NCI-H345 treated with DMSO at 0.1 percent for 48 hours (cell line): ENCODE data around the gene DGKD.
A peak's percentile ranks its signal among the peaks of the same experiment; 100 is the strongest.

Source experiments
- DNase-seq: peaks from one replicate; lab custom pipeline; 2025; ENCODE audit not compliant: unreplicated experiment; lab: John Stamatoyannopoulos, UW

The DGKD gene

DNA sequence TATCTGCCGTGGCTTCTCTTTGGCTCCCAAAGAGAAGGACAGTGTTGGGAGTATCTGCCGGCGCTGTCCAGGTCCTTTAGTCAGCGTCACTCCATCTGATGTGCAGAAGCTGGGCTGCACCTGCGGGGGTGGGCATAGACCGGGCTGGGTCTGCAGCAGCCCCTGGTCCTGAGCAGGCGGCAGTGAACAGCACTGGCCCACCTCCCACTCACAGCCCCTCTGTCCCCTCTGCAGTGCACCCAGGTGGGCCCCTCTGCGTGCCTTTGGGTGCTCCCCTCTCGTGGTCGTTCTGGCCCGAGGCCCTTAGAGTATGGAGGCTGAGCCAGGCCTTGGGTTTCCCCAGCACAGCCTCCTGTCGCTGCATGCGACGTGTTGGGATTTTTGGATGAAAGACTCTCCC, 116.5 kb downstream of the DGKD start:
- DNase-seq, result no peak

DNA sequence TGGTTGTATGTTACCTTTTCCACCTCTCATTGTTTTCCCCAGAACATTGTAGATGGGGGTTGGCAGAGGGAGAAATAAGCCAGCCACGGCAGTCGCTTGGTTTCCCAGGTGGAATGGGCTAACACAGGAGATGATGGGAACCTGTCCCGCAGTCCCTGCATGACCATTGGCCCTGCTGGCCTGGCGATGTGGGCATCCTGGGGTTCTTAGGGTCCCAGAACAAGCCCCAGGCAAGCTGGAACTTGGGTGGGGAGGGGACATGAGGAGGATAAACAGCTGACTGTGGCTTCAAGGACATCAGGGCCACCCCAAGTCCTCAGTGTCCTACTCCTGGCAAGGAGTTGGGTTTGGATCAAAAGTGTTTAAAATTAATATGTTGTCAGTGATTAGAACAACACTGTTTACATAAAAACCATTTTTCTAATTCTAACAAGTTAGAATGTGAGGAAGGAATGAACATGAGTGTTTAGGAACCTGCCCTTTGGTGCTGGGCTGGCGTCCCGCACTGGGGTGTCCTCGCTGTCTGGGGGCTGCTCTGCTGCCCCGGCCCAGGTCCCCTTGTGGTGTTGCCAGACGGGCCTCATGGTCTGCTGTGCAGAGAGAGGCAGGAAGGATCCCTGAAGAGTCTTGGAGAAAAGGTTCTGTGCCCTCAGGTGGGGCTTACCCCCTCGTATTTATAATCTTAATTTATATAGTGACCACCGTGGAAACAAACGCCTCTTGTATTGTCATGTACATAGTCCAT, 117.2 kb downstream of the DGKD start:
- DNase-seq, result no peak

DNA sequence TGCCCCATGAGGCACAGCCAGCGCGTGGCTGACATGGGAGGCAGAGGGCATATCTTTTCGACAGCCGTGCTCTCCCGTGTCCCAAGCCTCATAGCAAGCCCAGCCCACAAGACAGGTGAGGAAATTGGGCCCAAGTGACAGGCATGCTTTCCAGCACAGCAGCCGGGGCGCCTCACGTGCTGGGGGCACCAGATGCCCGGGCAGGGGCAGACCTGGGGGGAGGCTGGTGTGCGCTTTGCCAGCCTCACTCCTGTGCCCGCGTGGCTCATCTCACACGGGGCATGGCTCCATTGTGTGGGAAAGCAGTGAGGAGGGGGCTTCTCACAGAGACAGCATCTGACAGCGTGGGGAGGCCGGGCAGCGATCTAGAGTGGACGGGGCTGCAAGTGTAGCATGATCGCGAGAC, 119.1 kb downstream of the DGKD start:
- DNase-seq, result no peak

DNA sequence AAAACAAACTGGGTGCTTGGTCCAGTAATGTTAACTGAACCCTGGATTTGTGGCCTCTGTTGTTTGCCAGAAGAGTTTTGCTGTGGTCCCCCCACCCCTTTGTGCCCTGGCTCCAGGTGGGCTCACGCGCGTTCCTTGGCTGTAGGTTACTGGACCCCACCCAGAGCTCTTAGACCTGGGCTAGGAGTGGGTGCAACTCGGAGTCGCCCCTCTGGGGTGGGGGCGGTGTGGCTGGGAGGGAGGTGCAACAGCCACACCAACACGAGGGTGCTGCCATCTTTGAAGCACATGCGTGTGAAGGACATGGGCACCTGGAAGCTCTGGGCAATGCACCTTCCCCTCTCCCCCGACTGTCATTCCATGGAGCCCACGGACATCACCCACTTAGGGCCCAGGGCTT, 119.6 kb downstream of the DGKD start:
- no peak for DNase-seq

GRCh38 chr2:233474308-233475160, 120.2 kb downstream of the DGKD start:
- no peak for DNase-seq

DNA sequence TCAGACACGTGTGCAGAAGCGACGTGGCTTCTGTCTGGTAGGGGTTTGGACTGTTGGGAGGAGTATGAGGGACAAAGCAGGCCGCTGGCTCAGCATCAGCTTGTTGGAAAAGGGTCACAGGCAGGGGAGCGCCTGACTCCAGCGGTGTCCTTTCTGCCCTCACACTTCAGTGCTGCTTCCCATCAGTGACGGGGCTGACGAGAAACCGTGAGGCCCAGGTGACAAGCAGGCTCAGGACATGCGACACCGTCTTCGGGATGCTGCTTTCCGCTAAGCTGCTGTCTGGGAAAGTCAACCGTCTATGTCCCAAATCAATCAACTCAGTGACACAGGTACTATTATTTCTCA, 121.7 kb downstream of the DGKD start:
- DNase-seq, result no peak

DNA sequence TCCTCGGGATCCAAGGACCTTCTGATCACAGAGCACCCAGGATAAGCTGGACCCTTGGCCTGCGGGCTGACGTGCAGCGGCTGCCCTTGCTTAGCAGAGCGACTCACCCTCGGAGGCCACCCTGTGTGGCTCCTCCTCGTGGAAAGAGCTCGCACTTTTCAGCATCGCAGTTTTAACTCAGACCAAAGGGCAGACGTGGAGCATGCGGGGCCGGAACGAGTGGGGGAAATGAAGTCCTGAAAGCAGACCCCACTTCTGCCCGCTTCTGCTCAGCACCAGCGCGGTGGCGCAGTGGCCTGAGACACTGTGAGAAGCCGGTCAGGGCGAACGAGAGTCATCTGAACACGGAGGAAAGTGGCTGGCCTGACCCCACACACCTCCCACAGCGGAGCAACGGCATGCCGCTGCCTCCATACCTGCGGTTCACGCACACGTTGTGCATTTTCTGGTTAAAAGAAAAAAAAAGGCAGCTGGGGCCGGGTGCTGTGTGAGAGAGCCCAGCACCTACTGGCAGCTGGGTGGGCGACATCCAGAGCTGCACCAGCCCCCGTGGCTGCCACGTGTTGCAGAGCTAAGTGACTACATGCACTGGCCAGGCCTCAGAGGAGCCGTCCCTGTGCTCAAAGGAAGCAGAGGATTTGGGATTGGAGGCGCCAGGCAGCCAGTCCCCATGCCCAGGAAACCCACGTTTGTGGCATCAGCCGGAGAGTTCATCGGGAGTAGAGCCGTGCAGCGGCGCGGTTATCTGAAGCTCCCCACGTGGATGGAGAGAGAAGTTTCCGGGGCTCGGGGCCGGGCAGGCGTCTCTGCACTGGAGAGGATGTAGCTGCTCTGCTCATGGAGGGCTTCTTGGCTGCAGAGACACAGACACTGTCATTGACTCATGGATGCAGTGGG, 122.6 kb downstream of the DGKD start:
- DNase-seq, result no peak

- DNase-seq, result no peak
These were observed 123.5 kb downstream of the DGKD start for GRCh38 chr2:233477548-233478433.

- DNase-seq, result no peak
These were observed 125.6 kb downstream of the DGKD start for GRCh38 chr2:233479616-233480489.

DNA sequence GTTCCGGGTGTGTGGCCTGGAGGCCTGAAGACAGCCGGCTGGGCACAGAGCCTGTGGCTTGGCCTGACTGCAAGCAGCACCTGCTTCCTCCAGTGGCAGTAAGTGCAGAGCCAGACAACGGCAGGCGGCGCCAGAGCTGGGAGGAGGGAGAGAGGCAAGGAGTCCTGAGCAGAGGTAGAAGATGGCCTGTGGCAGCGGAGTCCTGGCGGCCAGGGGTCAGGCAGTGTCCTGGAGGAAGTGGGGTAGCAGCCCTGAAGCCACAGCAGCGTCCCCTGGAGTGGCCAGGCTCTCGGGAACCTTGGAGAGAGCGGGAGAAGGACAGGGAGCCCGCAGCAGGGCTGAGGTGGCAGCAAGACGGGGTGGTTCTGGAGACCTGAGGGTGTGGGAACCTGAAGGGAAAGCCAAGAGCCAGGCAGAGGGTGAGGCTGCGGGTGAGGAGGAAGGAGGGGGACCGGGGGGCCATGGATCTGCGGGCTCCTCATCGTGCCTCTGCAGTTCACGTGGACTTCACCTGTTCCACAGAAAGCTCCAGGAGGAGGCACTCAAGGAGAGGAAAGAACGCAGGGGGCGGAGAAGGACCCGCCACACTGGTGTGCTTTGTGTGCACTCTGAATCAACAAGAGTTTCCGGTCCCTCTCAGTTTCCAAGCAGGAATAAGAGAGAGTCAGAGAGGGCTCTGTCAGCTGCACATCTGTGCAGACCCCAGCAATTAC, 126.4 kb downstream of the DGKD start:
- DNase-seq, result peak; percentile 3

DNA sequence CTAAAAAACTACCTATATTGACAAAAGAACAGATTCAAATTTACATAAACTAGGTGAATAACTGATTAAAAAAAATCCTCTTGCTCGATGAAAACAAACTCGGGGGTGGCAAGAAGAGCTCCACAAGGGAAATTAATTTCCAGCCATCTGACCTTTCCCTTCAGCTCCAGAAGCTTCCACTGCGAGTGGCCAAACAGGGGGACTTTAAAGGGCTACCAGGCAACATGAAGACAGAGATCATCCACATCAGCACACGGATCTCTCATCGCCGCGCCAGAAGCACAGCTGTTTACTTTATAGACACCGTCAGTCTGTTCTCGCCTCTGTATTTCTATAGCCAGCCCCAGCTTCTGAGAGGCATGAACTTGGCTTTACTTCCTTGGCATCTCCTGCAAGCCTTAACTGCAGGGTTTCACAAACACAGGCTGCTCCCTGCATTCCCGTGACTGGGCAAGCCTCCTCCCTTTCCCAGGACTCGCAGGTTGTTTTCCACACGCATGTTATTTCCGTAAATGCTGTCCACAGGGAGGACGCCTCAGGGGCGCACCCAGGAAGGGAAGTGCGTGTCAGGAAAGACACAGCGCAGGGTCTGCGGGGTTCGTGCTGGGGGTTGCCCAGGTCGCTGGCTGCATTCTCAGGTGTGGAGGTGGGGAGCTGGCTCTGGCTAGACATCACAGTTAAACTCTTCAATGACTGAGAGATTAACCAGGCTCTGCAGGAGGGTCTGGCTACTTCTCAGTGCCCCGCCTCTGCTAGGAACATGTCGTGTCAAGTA, 127.3 kb downstream of the DGKD start:
- no peak for DNase-seq

DNA sequence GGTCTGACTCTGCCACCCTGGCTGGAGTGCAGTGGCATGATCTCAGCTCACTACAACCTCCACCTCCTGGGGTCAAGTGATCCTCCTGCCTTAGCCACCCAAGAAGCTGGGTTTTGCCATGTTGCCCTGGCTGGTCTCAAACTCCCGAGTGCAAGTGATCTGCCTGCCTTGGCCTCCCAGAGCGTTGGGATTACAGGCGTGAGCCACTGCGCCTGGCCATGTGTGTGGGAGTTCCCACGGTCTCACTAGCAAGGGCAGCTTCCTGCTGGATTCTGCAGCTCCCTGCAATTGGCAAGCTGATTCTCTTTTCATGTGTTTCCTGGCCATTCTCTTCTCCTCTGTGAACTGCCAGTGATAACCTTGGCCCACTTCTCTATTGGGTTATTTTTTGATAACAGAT, 128.3 kb downstream of the DGKD start:
- DNase-seq, result no peak

DNA sequence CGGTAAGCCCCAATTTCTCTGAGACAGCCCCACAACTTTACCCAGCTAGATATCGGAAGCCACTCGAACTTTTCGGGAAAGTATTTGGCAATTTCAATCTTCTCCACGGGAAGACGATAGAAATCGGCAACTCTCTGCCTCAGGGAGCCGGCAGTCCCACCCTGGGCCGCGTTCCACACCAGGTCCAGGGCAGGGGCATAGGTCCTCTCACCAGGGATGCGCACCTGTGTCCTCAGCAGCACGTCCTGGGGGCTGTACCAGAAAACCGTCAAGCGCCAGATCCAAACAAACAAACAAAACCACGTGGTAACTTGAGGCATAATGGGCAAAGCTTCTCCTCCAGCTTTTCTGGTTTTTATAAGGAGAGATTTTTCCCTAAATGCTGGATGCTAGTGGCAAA, 131.4 kb downstream of the DGKD start:
- DNase-seq, result no peak

DNA sequence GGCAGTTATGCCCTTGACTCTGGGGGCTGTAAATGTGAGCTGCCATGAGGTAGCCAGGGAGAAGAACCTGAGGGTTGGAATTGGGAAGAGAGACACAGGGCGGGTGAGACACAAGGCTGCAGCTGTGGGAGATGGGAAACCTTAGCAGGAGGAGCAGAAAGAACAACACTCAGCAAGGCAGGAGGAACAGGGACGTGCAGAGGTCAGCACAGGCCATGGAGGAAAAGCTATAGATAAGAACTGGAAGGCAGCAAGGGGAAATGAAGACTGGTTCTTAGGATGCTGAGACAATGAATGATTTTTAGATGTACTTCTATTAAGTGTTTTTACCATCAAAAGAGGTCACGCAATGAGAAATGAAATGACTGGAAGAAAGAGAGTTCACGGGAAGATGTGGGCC, 132.1 kb downstream of the DGKD start:
- DNase-seq, result no peak

- DNase-seq, result no peak
These were observed 132.7 kb downstream of the DGKD start for GRCh38 chr2:233486778-233487552.

GRCh38 chr2:233487748-233488345, 133.6 kb downstream of the DGKD start:
- no peak for DNase-seq

DNA sequence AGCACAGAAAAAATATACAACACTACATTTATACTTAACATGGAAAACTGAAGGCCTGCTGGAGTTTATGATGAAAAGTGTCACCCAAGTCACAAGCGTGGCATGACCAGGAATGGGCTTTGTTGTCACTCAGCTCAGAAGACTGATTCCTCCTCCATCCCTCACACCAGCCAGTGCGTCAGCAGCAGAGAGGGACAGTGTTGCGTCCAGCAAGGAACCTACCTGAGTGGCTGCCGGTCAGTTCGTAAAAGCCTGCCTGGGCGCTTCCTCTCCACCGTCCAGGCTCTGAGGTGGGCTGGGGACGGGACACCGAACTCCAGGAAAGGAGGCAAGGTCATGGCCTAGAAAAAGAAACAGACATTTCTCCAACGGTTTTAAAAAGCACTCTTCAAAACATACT, 134.8 kb downstream of the DGKD start:
- DNase-seq, result no peak
